K562 treated with DMSO at 1 percent for 24 hours (cell line): Measurements from ENCODE around the gene FOXN4. TPM values are rescaled to one million over a fixed set of nuclear protein-coding genes. Genes with fewer than 3 reads are reported as not detected.

Experiments
- total RNA-seq: library from RNA; unstranded; fragments of 300-600 nt; gene quantifications from 2 replicates; pipeline ENCODE4 v1.2.3, GENCODE V29; 2022; ENCODE audit warnings: low read depth; ENCODE audit not compliant: insufficient read depth

The FOXN4 gene, protein sequence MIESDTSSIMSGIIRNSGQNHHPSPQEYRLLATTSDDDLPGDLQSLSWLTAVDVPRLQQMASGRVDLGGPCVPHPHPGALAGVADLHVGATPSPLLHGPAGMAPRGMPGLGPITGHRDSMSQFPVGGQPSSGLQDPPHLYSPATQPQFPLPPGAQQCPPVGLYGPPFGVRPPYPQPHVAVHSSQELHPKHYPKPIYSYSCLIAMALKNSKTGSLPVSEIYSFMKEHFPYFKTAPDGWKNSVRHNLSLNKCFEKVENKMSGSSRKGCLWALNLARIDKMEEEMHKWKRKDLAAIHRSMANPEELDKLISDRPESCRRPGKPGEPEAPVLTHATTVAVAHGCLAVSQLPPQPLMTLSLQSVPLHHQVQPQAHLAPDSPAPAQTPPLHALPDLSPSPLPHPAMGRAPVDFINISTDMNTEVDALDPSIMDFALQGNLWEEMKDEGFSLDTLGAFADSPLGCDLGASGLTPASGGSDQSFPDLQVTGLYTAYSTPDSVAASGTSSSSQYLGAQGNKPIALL
- not detected in 2 replicates for total RNA-seq

DNA sequence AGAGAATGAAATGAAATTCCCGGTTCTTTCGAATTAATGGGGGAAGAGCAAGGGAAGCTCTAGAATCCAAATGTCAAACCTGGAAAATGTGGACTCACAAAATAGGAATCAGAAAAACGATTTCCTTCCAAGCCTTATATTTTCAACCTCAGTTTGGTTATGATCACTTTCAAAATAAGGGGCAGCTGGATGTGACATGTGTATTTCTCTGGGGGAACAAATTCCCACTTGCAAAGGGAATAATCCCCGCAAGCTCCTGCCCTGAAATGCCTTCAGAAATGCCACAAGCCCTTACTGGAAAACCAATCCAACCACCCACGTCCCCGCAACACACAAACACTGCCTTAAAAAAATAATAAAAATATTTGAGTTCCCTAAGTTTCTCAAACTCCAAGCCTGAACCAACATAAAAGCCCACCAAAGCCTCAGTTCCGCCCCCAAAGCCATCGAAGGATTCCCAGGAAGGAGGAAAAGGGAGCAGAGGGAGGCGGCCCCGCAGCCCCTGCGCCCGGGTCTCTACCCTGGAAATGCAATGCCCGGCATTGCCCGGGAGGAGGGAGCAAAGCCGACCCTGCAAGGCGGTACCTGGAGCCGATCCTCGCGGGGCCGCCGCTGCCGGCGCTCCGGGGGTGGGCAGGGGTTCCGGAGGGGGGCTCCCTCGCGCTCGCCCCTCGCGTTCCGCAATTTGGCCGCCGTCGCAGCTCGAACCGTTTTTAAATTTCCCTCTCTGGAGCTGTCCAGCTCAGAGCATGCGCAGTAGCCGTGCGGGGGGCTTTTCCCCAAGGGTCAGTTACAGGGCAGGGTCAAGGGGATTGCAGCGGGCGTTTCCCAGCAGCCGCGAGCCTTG, at the start of gene FOXN4:
TSS of gene FOXN4 (minus strand) at position 751 of the 847 bp plus-strand sequence. CDS start 963 bp downstream, outside the sequence.

DNA sequence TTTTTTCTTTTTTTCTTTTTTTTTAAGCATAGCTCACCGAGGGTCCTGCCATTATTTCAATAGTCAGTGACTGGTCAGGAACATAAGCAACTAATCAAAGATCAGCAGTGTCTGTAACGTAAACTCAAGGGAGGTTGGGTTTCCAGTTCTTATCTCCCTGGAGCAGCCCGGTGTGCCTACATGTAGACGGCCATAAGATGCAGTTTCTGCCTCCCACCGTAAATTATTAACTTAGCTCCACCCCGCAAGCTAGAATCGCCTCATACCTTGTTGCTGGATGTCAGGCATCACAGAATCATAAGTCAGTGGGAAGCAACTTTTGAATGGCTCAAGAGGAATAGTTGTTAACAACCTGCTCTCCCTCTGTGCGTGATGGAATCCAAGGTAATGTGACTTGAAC, 38.5 kb upstream of the FOXN4 start, which contains the start of gene MYO1H:
TSS of gene MYO1H (plus strand) at position 312 of the 400 bp plus-strand sequence. CDS start at position 373, 61 bp downstream.

Other genes starting within 250 kb of the FOXN4 start
- 19.1 and 19.9 TPM in 2 replicates for gene ALKBH2, start 215.8 kb downstream of the FOXN4 start, total RNA-seq
- gene UNG, start 211.7 kb downstream of the FOXN4 start, total RNA-seq: 20.5 and 21.3 TPM in 2 replicates
- 8.3 and 8.8 TPM in 2 replicates for gene ACACB, start 192.7 kb downstream of the FOXN4 start, total RNA-seq
- gene MYO1H, start 38.6 kb upstream of the FOXN4 start, total RNA-seq: not detected in 2 replicates
- 15.2 and 17.6 TPM in 2 replicates for gene KCTD10, start 168.0 kb upstream of the FOXN4 start, total RNA-seq
- 19.7 and 27.3 TPM in 2 replicates for gene UBE3B, start 168.3 kb upstream of the FOXN4 start, total RNA-seq